ENCODE data around the gene PAX5. TPM values are rescaled to one million over a fixed set of nuclear protein-coding genes. Genes with fewer than 3 reads are reported as not detected.

The PAX5 gene
- total RNA-seq, 2 experiments from 2014 or later, result 2.2 to 2.4 TPM

GRCh38 chr9:36895744-36896260, 138.3 kb downstream of the PAX5 start:
- Mint-ChIP-seq H3K36me3 (no peaks in the 10 kb centered on the region), H3K27me3 (peaks cover 3% of the 10 kb centered on the region), H3K4me1 (no peaks in the 10 kb centered on the region), H3K9me3 (no peaks in the 10 kb centered on the region), H3K27ac (no peak overlapping the region), H3K4me3 (no peak overlapping the region)
- DNase-seq, result no peak

- Mint-ChIP-seq H3K36me3 (no peaks in the 10 kb centered on the region), H3K27me3 (no peaks in the 10 kb centered on the region), H3K27ac (no peak overlapping the region), H3K9me3 (no peaks in the 10 kb centered on the region), H3K4me1 (no peaks in the 10 kb centered on the region), H3K4me3 (no peak overlapping the region)
- no peak for DNase-seq
Measured at GRCh38 chr9:36894695-36895310, 139.3 kb downstream of the PAX5 start.

- H3K27ac Mint-ChIP-seq, result no peak overlapping the region
- no peaks in the 10 kb centered on the region for H3K4me1 Mint-ChIP-seq
- no peaks in the 10 kb centered on the region for H3K27me3 Mint-ChIP-seq
- H3K9me3 Mint-ChIP-seq, result no peaks in the 10 kb centered on the region
- no peak overlapping the region for H3K4me3 Mint-ChIP-seq
- no peaks in the 10 kb centered on the region for H3K36me3 Mint-ChIP-seq
- DNase-seq, result no peak
Measured at GRCh38 chr9:36893911-36894310, 140.2 kb downstream of the PAX5 start.

- no peaks in the 10 kb centered on the region for H3K27me3 Mint-ChIP-seq
- H3K9me3 Mint-ChIP-seq, result no peaks in the 10 kb centered on the region
- H3K4me3 Mint-ChIP-seq, result no peak overlapping the region
- DNase-seq, result no peak
- H3K4me1 Mint-ChIP-seq, result no peaks in the 10 kb centered on the region
- H3K27ac Mint-ChIP-seq, result no peak overlapping the region
- no peaks in the 10 kb centered on the region for H3K36me3 Mint-ChIP-seq
Measured at GRCh38 chr9:36893184-36893583, 140.9 kb downstream of the PAX5 start.

- H3K4me1 Mint-ChIP-seq, result no peaks in the 10 kb centered on the region
- no peak overlapping the region for H3K4me3 Mint-ChIP-seq
- H3K27me3 Mint-ChIP-seq, result no peaks in the 10 kb centered on the region
- no peaks in the 10 kb centered on the region for H3K36me3 Mint-ChIP-seq
- H3K9me3 Mint-ChIP-seq, result no peaks in the 10 kb centered on the region
- H3K27ac Mint-ChIP-seq, result no peak overlapping the region
- no peak for DNase-seq
Measured at GRCh38 chr9:36892279-36892678, 141.8 kb downstream of the PAX5 start.

GRCh38 chr9:36891341-36891811, 142.7 kb downstream of the PAX5 start:
- H3K9me3 Mint-ChIP-seq, result no peaks in the 10 kb centered on the region
- no peaks in the 10 kb centered on the region for H3K4me1 Mint-ChIP-seq
- DNase-seq, result no peak
- no peak overlapping the region for H3K27ac Mint-ChIP-seq
- H3K36me3 Mint-ChIP-seq, result no peaks in the 10 kb centered on the region
- no peak overlapping the region for H3K4me3 Mint-ChIP-seq
- H3K27me3 Mint-ChIP-seq, result no peaks in the 10 kb centered on the region

- H3K4me3 Mint-ChIP-seq, result no peak overlapping the region
- H3K27me3 Mint-ChIP-seq, result peaks cover 3% of the 10 kb centered on the region
- no peak overlapping the region for H3K27ac Mint-ChIP-seq
- H3K36me3 Mint-ChIP-seq, result no peaks in the 10 kb centered on the region
- H3K4me1 Mint-ChIP-seq, result no peaks in the 10 kb centered on the region
- DNase-seq, result no peak
- H3K9me3 Mint-ChIP-seq, result no peaks in the 10 kb centered on the region
Measured at GRCh38 chr9:36889844-36890243, 144.2 kb downstream of the PAX5 start.

GRCh38 chr9:36888551-36888950, 145.5 kb downstream of the PAX5 start:
- no peaks in the 10 kb centered on the region for H3K9me3 Mint-ChIP-seq
- DNase-seq, result no peak
- H3K4me3 Mint-ChIP-seq, result no peak overlapping the region
- no peaks in the 10 kb centered on the region for H3K36me3 Mint-ChIP-seq
- no peak overlapping the region for H3K27ac Mint-ChIP-seq
- peaks cover 3% of the 10 kb centered on the region for H3K27me3 Mint-ChIP-seq
- H3K4me1 Mint-ChIP-seq, result no peaks in the 10 kb centered on the region

- Mint-ChIP-seq H3K4me3 (no peak overlapping the region), H3K27me3 (peaks cover 3% of the 10 kb centered on the region), H3K27ac (no peak overlapping the region), H3K9me3 (no peaks in the 10 kb centered on the region), H3K36me3 (no peaks in the 10 kb centered on the region), H3K4me1 (no peaks in the 10 kb centered on the region)
- DNase-seq, result no peak
Measured at GRCh38 chr9:36884721-36885120, 149.3 kb downstream of the PAX5 start.

GRCh38 chr9:36882594-36882993, 151.5 kb downstream of the PAX5 start:
- Mint-ChIP-seq H3K4me1 (no peaks in the 10 kb centered on the region), H3K27ac (no peak overlapping the region), H3K36me3 (no peaks in the 10 kb centered on the region), H3K27me3 (peaks cover 3% of the 10 kb centered on the region), H3K4me3 (no peak overlapping the region), H3K9me3 (no peaks in the 10 kb centered on the region)
- DNase-seq, result no peak

GRCh38 chr9:36881743-36882441, 152.2 kb downstream of the PAX5 start:
- peaks cover 3% of the 10 kb centered on the region for H3K27me3 Mint-ChIP-seq
- DNase-seq, result no peak
- no peaks in the 10 kb centered on the region for H3K9me3 Mint-ChIP-seq
- no peak overlapping the region for H3K27ac Mint-ChIP-seq
- no peaks in the 10 kb centered on the region for H3K36me3 Mint-ChIP-seq
- no peak overlapping the region for H3K4me3 Mint-ChIP-seq
- no peaks in the 10 kb centered on the region for H3K4me1 Mint-ChIP-seq

GRCh38 chr9:36881316-36881715, 152.8 kb downstream of the PAX5 start:
- DNase-seq, result no peak
- Mint-ChIP-seq H3K4me3 (no peak overlapping the region), H3K36me3 (no peaks in the 10 kb centered on the region)

GRCh38 chr9:36880075-36880474, 154.0 kb downstream of the PAX5 start:
- Mint-ChIP-seq H3K36me3 (no peaks in the 10 kb centered on the region), H3K27ac (no peak overlapping the region), H3K4me3 (no peak overlapping the region), H3K27me3 (no peaks in the 10 kb centered on the region), H3K9me3 (no peaks in the 10 kb centered on the region), H3K4me1 (no peaks in the 10 kb centered on the region)
- no peak for DNase-seq

More at GRCh38 chr9:36881316-36881715, 152.8 kb downstream of the PAX5 start:
- H3K27me3 Mint-ChIP-seq, result peaks cover 3% of the 10 kb centered on the region
- H3K27ac Mint-ChIP-seq, result no peak overlapping the region
- H3K9me3 Mint-ChIP-seq, result no peaks in the 10 kb centered on the region
- H3K4me1 Mint-ChIP-seq, result no peaks in the 10 kb centered on the region

GRCh38 chr9:36878986-36879982, 154.8 kb downstream of the PAX5 start:
- H3K36me3 Mint-ChIP-seq, result no peaks in the 10 kb centered on the region
- no peaks in the 10 kb centered on the region for H3K27me3 Mint-ChIP-seq
- no peak overlapping the region for H3K4me3 Mint-ChIP-seq
- no peak for DNase-seq
- no peaks in the 10 kb centered on the region for H3K9me3 Mint-ChIP-seq
- H3K27ac Mint-ChIP-seq, result no peak overlapping the region
- H3K4me1 Mint-ChIP-seq, result no peaks in the 10 kb centered on the region

- H3K9me3 Mint-ChIP-seq, result no peaks in the 10 kb centered on the region
- no peaks in the 10 kb centered on the region for H3K4me1 Mint-ChIP-seq
- no peak overlapping the region for H3K4me3 Mint-ChIP-seq
Measured at GRCh38 chr9:36877239-36877638, 156.8 kb downstream of the PAX5 start.

More at GRCh38 chr9:36877239-36877638, 156.8 kb downstream of the PAX5 start:
- Mint-ChIP-seq H3K36me3 (no peaks in the 10 kb centered on the region), H3K27me3 (peaks cover 7% of the 10 kb centered on the region), H3K27ac (no peak overlapping the region)
- DNase-seq, result no peak
